ENCODE data around the gene PHLDB3. TPM values are rescaled to one million over a fixed set of nuclear protein-coding genes. Genes with fewer than 3 reads are reported as not detected.

The PHLDB3 gene
- total RNA-seq, 1 experiment from 2014 or later: 8.5 TPM

GRCh38 chr19:43502419-43502976, 2.0 kb downstream of the PHLDB3 start:
- no peak overlapping the region for H4K8ac ChIP-seq (replicated peaks; ENCODE audit: insufficient read length, low read depth, low read length)
- Mint-ChIP-seq H3K9me3 (no peaks in the 10 kb centered on the region; a peak in 1 of 5 replicates), H3K4me3 (peak overlapping the region; percentile 81 to 87), H3K4me1 (peaks cover 12 to 25% of the 10 kb centered on the region in 2 experiments), H3K27ac (no peak overlapping the region), H3K27me3 (ENCODE audit: low read depth) (peaks cover 12% of the 10 kb centered on the region), H3K36me3 (ENCODE audit: insufficient read depth in 1 of 3, low read depth in 3 of 3) (no peaks in the 10 kb centered on the region; a peak in 2 of 7 replicates)
- no peak overlapping the region for H3K14ac ChIP-seq (ENCODE audit: insufficient read depth, low read length)
- peaks cover 4% of the 10 kb centered on the region; the same call in 1 of the 2 replicates for H3K27me3 ChIP-seq (ENCODE audit: insufficient read depth, low read length)
- H4K20me1 ChIP-seq (ENCODE audit: control insufficient read depth, insufficient read depth, insufficient read length): no peaks in the 10 kb centered on the region
- H2BK20ac ChIP-seq (ENCODE audit: low read depth, low read length, poor library complexity, severe bottlenecking): no peak overlapping the region
- H3K9me3 ChIP-seq (ENCODE audit: control insufficient read depth, low read depth, low read length): no peaks in the 10 kb centered on the region
- H4K5ac ChIP-seq (ENCODE audit: insufficient read length, low read depth, low read length): no peak overlapping the region
- H3K9ac ChIP-seq (ENCODE audit: extremely low read depth, insufficient read length, low read length): no peak overlapping the region
- no peak overlapping the region for H2AFZ ChIP-seq (ENCODE audit: low read length)
- DNase-seq: no peak
- H3K4ac ChIP-seq (ENCODE audit: low read depth, low read length): no peak overlapping the region
- H2BK5ac ChIP-seq (ENCODE audit: insufficient read length, low read length): no peak overlapping the region
- H3K4me2 ChIP-seq (ENCODE audit: insufficient read depth, insufficient read length, low read length): peak overlapping the region; percentile 45
- H3K79me1 ChIP-seq (ENCODE audit: insufficient read depth, low read depth, low read length, poor library complexity, severe bottlenecking): no peaks in the 10 kb centered on the region
- no peak overlapping the region for H4K91ac ChIP-seq (ENCODE audit: insufficient read length, low read depth, low read length)
- no peak overlapping the region for H2AK5ac ChIP-seq (ENCODE audit: insufficient read length, low read length)
- no peak overlapping the region for H3K23ac ChIP-seq (ENCODE audit: insufficient read length, low read depth, low read length)
- no peak overlapping the region for H2BK12ac ChIP-seq (ENCODE audit: insufficient read length, low read depth, low read length)
- H2BK120ac ChIP-seq (ENCODE audit: low read depth, low read length, poor library complexity, severe bottlenecking): no peak overlapping the region
- no peak overlapping the region for H2BK15ac ChIP-seq (ENCODE audit: low read depth, low read length)
- TF ChIP-seq CTCF (conservative IDR thresholded peaks at IDR 0.05): no peak
- H3K18ac ChIP-seq (ENCODE audit: insufficient read length, low read depth, low read length): no peak overlapping the region
- no peak overlapping the region for H3T11ph ChIP-seq (ENCODE audit: low read length)
- no CpG with 5 or more reads among the region's 23 CpGs for WGBS (ENCODE audit: extremely low coverage, insufficient read length, low lambda C conversion rate)
- no peaks in the 10 kb centered on the region for H3K79me2 ChIP-seq (ENCODE audit: insufficient read depth, low read length)
- H3K56ac ChIP-seq (ENCODE audit: insufficient read length, low read depth, low read length): no peak overlapping the region
- H3K23me2 ChIP-seq (ENCODE audit: insufficient read length, low read depth, low read length, poor library complexity, severe bottlenecking): peaks cover 21% of the 10 kb centered on the region
- H3K4me1 ChIP-seq (ENCODE audit: insufficient read depth, low read length): no peaks in the 10 kb centered on the region
- no peak overlapping the region for H3K27ac ChIP-seq (ENCODE audit: insufficient read length, low read depth, low read length)
